ENCODE results near the gene TAGLN. TPM values are rescaled to one million over a fixed set of nuclear protein-coding genes. Genes with fewer than 3 reads are reported as not detected.

Gene TAGLN
- polyA plus RNA-seq, 1 of the 3 experiments (the other 2 are of a cell fraction): 519 TPM

- ChIA-PET POLR2A (no interaction called here), CTCF (no interaction called here)
- TF ChIP-seq PBX3 (IDR thresholded peaks at IDR 0.05) (peak; percentile 71), FOSL2 (IDR thresholded peaks at IDR 0.05; ENCODE audit: borderline replicate concordance, low read depth) (peak; percentile 52; the same call in 1 of the 2 replicates), CTCF (IDR thresholded peaks at IDR 0.05) (peak; percentile 66), RAD21 (IDR thresholded peaks at IDR 0.05; ENCODE audit: low read length) (0 out of 2 replicates have a peak, but pooled peaks have one; percentile 15), RXRA (IDR thresholded peaks at IDR 0.05; ENCODE audit: borderline replicate concordance, low read depth) (peak; percentile 40; the same call in 1 of the 2 replicates), USF1 (IDR thresholded peaks at IDR 0.05; ENCODE audit: borderline replicate concordance, low read depth) (no peak), IRF3 (IDR thresholded peaks at IDR 0.05; ENCODE audit: low read depth, low read length) (no peak), GABPA (IDR thresholded peaks at IDR 0.05; ENCODE audit: low read depth) (0 out of 2 replicates have a peak, but pooled peaks have one; percentile 12), POLR2AphosphoS5 (IDR thresholded peaks at IDR 0.05; ENCODE audit: low read depth, low read length) (peak; percentile 55; the same call in 1 of the 2 replicates), EZH2phosphoT487 (IDR thresholded peaks at IDR 0.05; ENCODE audit: borderline replicate concordance, low read depth) (no peak), USF2 (IDR thresholded peaks at IDR 0.05; ENCODE audit: borderline replicate concordance, low read depth, low read length) (no peak), TCF12 (IDR thresholded peaks at IDR 0.05) (peak; percentile 28; the same call in 1 of the 2 replicates), TAF1 (IDR thresholded peaks at IDR 0.05; ENCODE audit: borderline replicate concordance, low read depth, low read length) (0 out of 2 replicates have a peak, but pooled peaks have one; percentile 18), JUND (IDR thresholded peaks at IDR 0.05) (peak; percentile 52), NRF1 (IDR thresholded peaks at IDR 0.05; ENCODE audit: low read depth, low read length) (no peak)
- H2AFZ ChIP-seq (ENCODE audit: low read depth): no peak overlapping the region
- H3K27me3 ChIP-seq (ENCODE audit: insufficient read depth): no peaks in the 10 kb centered on the region
- no peaks in the 10 kb centered on the region for H3K9me2 ChIP-seq
- H3K9me3 ChIP-seq: no peaks in the 10 kb centered on the region
- H3K36me3 ChIP-seq (replicated peaks in 1 of 2; ENCODE audit: control insufficient read depth in 1 of 2, insufficient read depth in 2 of 2, low read length in 1 of 2): peaks cover 20 to 32% of the 10 kb centered on the region in 2 experiments
- peak overlapping the region; percentile 51; the same call in 1 of the 2 replicates for H3K9ac ChIP-seq
- no peaks in the 10 kb centered on the region for H4K20me1 ChIP-seq (ENCODE audit: insufficient read depth)
- no peak for DNase-seq
- peaks cover under 1 to 9% of the 10 kb centered on the region in 2 experiments; a peak in 3 of 4 replicates for H3K4me1 ChIP-seq (ENCODE audit: control insufficient read depth in 1 of 2, insufficient read depth in 2 of 2, low read depth in 1 of 2, low read length in 1 of 2)
- H3K4me3 ChIP-seq (ENCODE audit: low read depth in 2 of 2, low read length in 1 of 2): no peak overlapping the region
- WGBS (ENCODE audit: low lambda C conversion rate): 11% methylated on average over 6 of the region's 6 CpGs
- H3K4me2 ChIP-seq: 0 out of 2 replicates have a peak overlapping the region, but pooled peaks have one; percentile 14
- H3K79me2 ChIP-seq (ENCODE audit: insufficient read depth): peaks cover 25% of the 10 kb centered on the region
- H3K27ac ChIP-seq (ENCODE audit: low read depth in 2 of 2, low read length in 1 of 2): peak overlapping the region in 1 of 2 experiments; percentile 86; a peak in 2 of 4 replicates
- peaks cover 28% of the 10 kb centered on the region for H3F3A ChIP-seq (replicated peaks; ENCODE audit: insufficient read depth)
These were observed 40.1 kb downstream of the TAGLN start for GRCh38 chr11:117239295-117239694.
